Measurements from ENCODE around the gene SLC39A12. TPM values are rescaled to one million over a fixed set of nuclear protein-coding genes. Genes with fewer than 3 reads are reported as not detected.

SLC39A12 gene
- total and polyA plus RNA-seq, 2 of the 13 experiments (the other 11 are each of a cell fraction or from before 2014, with no cell fraction given): not detected

DNA sequence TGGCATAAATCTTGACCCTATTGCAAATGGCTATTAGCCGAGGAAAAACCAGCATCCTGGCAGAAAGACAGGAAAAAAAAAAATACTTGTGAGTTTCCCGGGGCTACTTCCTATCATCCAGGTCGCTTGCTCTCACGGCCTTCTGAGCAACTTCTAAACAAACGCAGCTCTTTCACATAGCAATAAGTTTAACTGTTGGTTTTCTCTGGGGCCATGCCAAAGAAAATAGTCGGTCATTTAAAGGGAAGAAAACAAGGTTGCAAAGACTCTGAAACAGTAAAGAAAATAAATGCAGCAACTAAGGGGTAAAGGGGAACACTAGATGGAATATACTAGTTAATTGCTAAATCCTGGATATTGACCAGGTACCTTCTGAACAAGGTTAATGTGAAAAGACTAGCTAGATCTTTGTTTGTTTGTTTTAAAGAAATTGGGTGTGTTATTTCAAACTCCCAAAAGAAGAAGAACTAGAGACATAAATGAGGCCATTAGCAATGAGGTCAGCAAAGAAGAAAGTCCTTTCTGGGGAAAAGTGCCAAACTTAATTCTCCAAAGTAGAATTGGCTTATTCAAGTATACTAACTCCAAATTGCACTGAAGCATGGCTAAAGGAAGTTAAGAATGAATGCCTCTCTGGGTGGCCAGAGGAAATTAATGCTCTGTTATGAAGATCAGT is 54.2 kb downstream of the SLC39A12 start:
- Histone ChIP-seq H3K4me2 (ENCODE audit: low read depth, low read length) (no peak overlapping the region), H3K27ac (ENCODE audit: extremely low read length, insufficient read depth, low read length) (no peak overlapping the region), H4K20me1 (ENCODE audit: insufficient read depth, low read length) (no peaks in the 10 kb centered on the region), H3K27me3 (ENCODE audit: control insufficient read depth in 1 of 2, insufficient read depth in 2 of 2, low read length in 2 of 2) (no peaks in the 10 kb centered on the region), H3K79me2 (ENCODE audit: insufficient read depth, low read length) (no peaks in the 10 kb centered on the region), H3K36me3 (replicated peaks in 1 of 2; ENCODE audit: control insufficient read depth in 1 of 2, insufficient read depth in 2 of 2, low read length in 2 of 2) (no peaks in the 10 kb centered on the region), H2AFZ (ENCODE audit: low read length) (no peak overlapping the region), H3K4me3 (replicated peaks in 1 of 3; ENCODE audit: insufficient read depth in 1 of 3, low read depth in 2 of 3, low read length in 3 of 3) (no peak overlapping the region), H3K4me1 (ENCODE audit: insufficient read depth, low read length) (no peaks in the 10 kb centered on the region), H3K9ac (ENCODE audit: insufficient read depth, low read depth, low read length) (no peak overlapping the region), H3K9me3 (ENCODE audit: low read length) (no peaks in the 10 kb centered on the region)
- CTCF ChIA-PET (ENCODE audit: low intra/inter-chr PET ratio, low total read pairs): no interaction called here
- in situ Hi-C loops (cut with HindIII; ENCODE audit: extremely low pct_ligation_motif_present, low pct_unique_long_range_greater_than_20kb) (no loop called here), intact Hi-C loops (cut with micrococcal nuclease; ENCODE audit: unreplicated experiment) (no loop called here)
- no peak for DNase-seq (ENCODE audit: low spot score)
- TF ChIP-seq AKAP8 (CRISPR knock-in tag; IDR thresholded peaks at IDR 0.05) (no peak), TEAD3 (CRISPR knock-in tag; optimal IDR thresholded peaks at IDR 0.05; ENCODE audit: borderline replicate concordance) (no peak), CBX2 (IDR thresholded peaks at IDR 0.05; ENCODE audit: low read depth, low read length) (no peak), CBX2 (CRISPR knock-in tag; IDR thresholded peaks at IDR 0.05; ENCODE audit: low read depth) (no peak), CC2D1A (CRISPR knock-in tag; IDR thresholded peaks at IDR 0.05) (no peak), ZNF841 (CRISPR knock-in tag; IDR thresholded peaks at IDR 0.05; ENCODE audit: borderline replicate concordance) (no peak), ZNF839 (CRISPR knock-in tag; IDR thresholded peaks at IDR 0.05; ENCODE audit: borderline replicate concordance) (no peak), KAT2B (IDR thresholded peaks at IDR 0.05; ENCODE audit: borderline replicate concordance, low read depth, low read length) (no peak), AHR (CRISPR knock-in tag; IDR thresholded peaks at IDR 0.05) (no peak), KDM4B (CRISPR knock-in tag; IDR thresholded peaks at IDR 0.05) (no peak), HNRNPL (IDR thresholded peaks at IDR 0.05; ENCODE audit: low read depth, low read length) (no peak), ZNF138 (CRISPR knock-in tag; IDR thresholded peaks at IDR 0.05; ENCODE audit: low read depth) (no peak), MTF2 (CRISPR knock-in tag; IDR thresholded peaks at IDR 0.05; ENCODE audit: borderline replicate concordance) (no peak)
- TF ChIP-seq, protein P1, sequence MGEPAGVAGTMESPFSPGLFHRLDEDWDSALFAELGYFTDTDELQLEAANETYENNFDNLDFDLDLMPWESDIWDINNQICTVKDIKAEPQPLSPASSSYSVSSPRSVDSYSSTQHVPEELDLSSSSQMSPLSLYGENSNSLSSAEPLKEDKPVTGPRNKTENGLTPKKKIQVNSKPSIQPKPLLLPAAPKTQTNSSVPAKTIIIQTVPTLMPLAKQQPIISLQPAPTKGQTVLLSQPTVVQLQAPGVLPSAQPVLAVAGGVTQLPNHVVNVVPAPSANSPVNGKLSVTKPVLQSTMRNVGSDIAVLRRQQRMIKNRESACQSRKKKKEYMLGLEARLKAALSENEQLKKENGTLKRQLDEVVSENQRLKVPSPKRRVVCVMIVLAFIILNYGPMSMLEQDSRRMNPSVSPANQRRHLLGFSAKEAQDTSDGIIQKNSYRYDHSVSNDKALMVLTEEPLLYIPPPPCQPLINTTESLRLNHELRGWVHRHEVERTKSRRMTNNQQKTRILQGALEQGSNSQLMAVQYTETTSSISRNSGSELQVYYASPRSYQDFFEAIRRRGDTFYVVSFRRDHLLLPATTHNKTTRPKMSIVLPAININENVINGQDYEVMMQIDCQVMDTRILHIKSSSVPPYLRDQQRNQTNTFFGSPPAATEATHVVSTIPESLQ (CRISPR knock-in tag; conservative IDR thresholded peaks at IDR 0.05): no peak
- TF ChIP-seq, protein P2, sequence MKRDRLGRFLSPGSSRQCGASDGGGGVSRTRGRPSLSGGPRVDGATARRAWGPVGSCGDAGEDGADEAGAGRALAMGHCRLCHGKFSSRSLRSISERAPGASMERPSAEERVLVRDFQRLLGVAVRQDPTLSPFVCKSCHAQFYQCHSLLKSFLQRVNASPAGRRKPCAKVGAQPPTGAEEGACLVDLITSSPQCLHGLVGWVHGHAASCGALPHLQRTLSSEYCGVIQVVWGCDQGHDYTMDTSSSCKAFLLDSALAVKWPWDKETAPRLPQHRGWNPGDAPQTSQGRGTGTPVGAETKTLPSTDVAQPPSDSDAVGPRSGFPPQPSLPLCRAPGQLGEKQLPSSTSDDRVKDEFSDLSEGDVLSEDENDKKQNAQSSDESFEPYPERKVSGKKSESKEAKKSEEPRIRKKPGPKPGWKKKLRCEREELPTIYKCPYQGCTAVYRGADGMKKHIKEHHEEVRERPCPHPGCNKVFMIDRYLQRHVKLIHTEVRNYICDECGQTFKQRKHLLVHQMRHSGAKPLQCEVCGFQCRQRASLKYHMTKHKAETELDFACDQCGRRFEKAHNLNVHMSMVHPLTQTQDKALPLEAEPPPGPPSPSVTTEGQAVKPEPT (CRISPR knock-in tag; IDR thresholded peaks at IDR 0.05; ENCODE audit: low read depth): no peak
- no peak for FAIRE-seq
- ATAC-seq: no peak
- 8% methylated on average over 6 of the region's 6 CpGs for WGBS (ENCODE audit: low lambda C conversion rate)
- POLR2A ChIA-PET: no interaction called here
- no TSS peak for BruUV-seq (replicated peaks)

Data from HepG2 (cell line).